Measurements from ENCODE around the gene BRINP1.

Gene BRINP1

DNA sequence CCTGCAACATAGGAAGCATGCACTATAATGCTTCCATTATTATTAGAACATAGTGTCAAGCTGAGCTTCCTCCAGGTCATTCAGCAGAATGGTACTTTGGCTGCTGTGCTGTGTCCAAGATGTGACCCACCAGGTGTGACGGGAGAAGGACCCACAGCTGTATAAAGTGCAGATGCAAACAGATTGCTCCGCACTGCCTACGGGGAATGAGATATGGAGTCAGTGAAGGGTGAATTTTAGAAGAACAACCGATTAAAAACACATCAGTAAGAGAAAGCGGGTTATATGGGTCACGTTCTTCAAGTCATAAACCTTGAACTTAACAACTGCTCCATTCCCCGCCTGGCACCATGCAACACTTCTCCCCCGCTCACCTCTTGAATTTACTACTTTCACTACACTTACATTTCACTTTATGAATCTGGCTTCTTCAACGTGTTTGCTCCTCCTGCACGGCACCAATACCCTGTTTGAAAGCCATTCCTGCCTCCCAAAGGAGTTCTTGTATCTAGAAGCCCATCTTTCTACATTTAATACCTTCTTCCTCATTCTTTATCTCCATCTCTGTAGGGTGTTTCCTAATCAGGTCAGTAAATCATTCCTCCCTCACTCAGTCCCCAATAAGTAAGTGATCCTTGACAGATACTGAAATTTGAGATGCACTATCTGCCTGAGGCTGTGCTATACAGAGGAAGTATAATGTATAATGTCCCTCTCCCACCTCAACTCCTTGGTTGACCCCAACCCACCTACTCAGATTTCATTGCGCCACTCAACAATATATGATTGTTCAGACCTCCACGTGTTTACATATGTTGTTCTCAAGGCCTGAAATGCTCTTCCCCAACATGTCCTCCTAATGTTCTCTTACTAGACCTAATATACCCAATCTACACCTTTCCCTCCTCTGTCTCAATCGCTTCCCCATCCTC lies 25.9 kb downstream of the BRINP1 start:
- DNase-seq = no peak

DNA sequence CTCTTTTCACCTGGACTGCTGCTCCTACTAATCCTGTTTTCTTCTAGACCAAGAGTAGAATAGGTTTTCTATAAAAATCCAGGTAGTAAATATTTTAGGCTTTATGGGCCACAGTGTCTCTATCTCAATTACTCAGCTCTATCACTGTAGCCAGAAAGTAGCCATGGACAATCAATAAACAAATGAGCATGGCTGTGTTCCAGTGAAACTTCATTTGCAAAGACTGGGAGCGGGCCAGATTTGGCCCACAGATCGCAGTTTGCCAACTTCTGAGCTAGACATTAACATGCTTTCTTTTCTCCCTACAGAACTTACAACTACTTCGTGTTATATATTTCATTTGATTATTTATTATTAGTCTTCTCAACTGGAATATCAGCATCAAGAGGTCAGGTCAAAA lies 30.2 kb downstream of the BRINP1 start:
- DNase-seq = no peak

DNA sequence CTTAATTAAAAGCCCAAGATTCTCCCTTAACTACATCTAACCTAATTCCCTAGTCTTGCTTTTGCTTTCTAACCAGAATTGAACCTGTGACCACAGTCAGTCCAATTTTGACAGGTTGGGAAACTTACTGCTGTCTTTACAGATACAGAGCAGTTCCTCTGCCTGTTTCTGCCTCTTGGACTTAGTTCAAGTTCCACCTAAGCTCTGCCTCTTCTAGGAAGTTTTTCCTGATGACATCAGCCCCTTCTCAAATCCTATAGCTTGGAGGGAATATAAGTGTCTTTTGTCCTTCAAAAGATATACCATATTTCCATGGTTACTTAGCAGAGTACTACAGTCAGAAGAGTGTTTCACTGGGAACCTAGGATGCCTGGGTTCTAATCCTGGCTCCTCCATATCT lies 31.7 kb downstream of the BRINP1 start:
- no peak for DNase-seq

DNA sequence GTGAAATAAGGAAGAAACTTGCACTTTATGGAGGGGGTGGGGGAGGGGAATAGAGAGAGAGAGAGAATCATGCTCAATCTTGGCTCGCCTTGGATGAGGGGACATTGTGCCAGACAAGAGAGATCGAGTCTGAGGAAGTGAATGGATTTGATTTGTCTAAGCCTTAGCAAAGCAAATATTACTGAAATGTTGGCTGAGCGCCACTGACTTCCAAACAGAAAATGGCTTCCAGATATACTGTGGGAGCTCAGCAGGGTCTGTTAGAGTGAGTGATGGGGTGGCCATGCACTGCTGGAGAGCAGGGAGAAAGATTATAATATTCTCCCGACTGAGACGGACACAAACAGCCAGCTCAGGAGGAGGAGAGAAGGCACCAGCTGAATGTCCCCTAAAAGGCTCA lies 34.5 kb downstream of the BRINP1 start:
- DNase-seq = no peak

DNA sequence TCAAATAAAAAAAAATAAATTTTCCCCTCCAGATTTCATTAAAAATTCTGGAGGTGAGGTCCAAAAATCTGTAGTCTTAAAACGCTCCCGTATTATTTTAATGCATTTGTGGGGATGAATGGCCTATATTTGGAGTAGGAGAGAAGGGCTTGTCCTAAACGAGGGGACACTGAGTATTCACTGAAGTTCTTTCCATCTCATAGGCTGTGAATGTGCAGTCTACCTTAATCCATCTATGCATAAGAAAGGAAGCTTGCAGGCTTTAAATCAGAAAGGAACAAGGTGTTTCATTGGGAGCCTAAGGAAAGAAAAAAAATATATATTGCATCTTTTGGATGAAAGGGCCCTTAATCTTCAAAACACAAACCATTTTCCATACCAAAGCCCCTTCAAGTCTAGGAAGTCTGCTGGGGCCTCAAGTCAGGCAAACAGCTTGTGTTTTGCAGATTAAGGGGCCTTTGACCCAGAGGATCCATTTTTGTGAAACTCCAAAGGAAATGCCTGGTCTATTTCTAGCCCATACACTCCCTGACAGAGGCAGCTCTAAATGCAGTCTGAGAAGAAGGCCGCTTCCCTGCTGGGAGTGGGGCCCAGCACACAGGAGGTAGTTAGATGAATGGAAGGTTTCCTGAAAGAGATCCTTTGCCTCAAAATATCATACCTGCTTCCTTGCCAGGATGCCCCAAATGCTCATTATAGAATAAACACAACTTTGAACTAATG lies 35.6 kb downstream of the BRINP1 start:
- no peak for DNase-seq

DNA sequence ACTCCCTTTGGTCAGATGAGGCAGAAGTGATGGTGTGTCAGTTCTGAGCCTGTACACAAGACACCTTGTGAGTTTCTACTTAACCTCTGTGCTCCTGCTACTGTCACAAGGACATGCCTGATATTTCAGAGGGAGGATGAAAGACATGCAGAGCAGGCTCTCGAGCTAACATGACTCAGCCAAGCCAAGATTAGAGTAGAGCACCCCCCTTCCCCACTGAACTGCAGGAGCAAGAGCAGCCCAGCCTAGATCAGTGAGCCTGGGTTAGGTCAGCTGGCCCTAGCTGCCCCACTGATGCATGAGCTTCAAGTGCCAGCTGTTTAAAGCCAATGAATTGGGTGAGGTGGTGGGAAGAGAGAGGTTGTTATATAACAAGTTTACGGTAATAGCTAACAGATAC lies 36.7 kb downstream of the BRINP1 start:
- DNase-seq = no peak

DNA sequence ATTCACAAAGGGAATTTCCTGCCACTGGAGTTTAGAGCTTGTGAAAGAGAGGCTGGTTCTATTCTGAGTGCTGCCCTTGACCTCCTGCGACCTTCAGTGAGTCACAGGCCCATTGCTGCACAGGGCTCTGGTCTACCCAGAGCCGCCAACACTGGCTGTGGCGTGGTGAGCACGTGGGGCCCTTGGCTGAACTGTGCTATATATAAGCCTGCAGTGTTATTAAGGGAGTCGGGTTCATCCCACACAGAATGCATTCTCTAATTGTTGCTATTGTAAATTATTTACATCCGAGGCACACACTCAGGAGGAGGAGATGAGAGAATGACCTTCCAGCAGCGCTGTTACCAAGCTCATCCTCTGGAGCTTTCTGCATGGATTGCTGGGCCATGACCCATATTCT lies 47.1 kb downstream of the BRINP1 start:
- DNase-seq = no peak

DNA sequence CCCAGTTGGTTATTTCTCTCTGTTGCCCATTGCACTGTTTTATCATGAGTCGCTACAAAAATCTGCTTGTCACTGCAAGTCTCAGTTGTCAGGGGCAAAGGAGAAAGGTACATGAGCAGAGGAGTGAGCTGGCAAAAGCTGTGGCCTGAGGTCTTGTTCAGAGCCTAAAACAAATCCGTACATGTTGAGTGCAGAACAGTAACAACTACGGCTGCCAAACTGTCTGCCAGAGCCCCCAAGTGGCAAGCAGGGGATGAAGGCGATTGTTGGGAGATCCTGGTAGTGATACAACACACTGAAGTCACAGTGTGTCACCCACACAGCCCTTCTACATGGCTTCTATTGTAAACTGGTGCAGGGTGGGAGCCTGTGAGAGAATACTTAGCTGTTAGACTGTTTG lies 50.9 kb downstream of the BRINP1 start:
- DNase-seq = no peak

DNA sequence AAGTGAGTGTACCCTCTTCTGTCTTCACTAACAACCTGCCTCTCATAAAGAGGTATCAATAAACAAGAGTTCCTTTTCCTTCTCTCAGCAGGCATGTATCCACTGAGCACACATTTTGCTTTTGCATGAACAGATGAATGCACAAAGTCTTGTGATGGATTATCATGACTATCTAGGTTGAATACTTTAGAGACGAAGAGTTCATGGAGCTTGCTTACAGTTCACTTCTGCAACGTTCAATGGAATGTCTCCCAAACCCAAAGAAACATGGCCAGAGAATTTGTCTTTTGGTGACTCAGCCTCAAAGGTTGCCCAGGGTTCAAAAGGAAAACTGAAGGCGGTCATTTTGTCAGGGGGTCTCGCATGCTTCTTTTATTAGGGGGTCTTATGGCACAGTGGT lies 55.4 kb downstream of the BRINP1 start:
- DNase-seq = no peak

DNA sequence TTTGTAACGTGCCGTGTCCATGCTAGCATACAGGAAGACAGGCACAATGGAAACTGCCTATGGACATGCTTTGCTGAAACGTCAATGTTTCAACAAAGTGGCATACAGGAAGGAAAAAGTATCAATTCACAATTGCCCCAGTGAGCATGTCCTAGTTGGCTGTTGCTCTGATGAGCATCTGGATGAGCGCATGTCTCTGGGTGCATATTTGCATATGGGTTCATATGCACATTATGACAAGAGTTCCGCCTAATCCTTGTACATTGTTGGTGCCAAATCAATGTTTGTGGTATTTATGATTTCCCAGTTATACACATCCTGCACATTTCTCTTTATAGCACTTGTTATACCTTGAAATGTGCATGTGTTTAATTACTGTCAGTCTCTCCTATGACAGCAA lies 58.5 kb downstream of the BRINP1 start:
- no peak for DNase-seq

DNA sequence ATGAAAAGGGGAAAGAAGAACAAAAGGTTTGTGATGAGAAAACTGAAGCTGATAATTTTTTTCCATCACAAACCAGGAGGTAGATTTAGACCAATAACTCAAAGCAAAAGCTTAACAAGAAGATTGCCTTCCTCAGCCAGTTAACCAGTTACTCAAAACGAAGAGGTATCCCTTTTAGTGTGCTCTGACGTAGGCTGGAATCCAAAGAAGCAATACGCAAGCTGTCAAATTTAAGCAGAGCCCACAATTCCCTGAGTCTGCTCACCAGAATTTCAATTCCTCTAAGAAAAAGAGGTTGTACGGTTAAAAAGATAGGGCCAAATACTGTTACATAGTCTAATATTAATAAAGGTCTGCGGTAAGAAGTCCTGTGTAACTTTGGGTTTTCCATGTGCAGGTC lies 61.8 kb downstream of the BRINP1 start:
- DNase-seq = no peak

DNA sequence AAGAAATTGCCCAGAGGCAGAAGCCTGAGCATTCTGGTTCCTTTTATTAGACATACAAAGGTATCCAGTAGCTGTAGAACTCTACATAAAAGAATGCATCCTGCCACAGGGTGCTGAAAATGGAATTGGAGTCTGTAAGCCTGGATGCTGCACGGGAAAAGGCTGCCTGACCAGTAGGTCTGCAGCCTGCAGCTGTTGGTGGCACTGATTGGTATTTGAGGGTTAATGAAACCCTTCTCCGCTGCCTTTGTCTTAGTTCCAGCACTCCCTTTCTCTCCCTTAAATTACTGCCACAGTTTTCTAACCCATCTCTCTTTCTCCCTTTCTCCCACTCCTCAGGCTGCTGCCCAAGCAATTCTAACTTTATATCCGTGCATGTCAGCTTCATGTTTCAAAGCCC lies 64.7 kb downstream of the BRINP1 start:
- no peak for DNase-seq

DNA sequence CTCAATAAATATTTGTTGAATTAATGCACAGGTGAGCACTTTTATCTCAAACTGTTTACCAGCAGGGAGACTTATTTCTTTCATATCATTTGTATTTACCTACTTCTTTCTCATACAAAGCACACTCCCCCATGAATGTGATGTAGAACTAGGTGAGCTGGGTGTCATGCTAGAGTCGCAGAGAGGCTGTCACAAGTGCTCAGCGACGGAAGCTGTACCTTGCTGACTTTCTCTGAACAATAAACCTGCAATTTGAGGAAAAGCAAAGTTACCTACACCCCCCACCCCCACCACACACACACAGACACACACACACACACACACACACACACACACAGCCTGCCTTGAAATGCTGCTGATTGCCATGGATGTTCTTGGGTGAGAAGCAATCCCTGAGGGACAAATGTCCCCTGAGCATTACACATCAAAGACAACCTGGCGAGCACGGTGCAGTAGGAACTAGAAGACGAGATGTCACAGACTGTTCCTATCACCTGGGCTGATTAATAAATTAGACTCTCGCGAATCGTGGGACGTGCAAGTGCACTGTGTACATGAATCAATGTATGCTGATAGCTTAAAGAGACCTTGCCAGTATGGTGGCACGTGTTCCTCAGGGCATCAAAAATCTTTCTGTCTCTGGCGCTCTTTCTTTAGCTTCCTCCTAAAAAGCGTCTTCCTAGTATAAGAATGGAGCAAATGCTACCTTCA lies 66.1 kb downstream of the BRINP1 start:
- DNase-seq = no peak

DNA sequence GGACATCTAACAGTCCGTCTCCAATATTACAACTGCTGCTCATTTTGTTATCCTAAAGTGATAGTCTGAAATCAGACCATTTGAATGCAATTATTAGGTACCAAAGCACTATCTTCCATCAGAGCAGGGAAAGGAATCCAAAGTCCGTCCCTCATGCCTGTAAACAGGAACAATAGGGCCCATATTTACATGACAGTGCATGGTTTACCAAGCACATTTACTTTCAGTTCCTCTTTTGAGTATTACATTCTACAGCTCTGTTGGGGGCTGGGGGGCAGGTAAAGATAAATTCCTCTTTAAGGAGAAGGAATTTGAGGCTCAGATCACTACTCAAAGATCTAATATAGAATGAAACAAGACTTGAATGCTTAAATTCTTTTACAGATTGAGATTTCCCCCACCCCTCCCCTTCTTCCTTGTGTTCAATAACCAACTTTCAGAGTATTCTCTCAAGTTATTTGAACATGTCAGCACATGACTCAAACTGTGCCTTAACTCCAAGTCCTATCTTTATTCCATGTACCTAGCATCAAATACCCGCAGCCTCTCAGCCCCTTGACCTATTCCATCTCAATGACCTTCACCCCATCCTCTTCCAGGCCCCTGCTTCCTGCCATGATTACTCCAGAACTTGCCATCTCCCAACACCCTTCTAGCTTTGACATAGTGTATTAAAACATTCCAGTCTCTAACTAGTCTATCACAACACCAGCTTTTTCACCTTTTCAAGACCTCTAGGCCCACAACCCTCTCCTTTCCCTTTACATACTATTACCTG lies 71.0 kb downstream of the BRINP1 start:
- DNase-seq = no peak

DNA sequence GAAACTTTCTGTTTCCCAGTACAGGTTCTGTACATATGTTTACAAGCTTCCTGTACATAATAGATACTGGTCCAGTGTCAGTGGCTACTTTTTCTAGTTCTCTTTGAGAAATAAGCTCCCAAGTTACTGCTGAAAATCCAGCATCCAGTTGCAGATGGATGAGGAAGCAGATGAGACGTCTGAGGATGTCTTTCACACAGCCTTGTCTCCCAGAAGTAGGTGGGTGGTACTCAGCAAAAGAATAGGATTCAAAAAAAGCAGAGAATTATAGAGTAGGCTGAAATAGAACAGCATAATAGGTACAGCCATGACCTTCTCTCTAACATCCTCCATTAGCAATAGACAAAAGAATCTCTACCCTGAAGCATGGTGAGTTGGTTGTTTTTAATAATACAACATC lies 77.7 kb downstream of the BRINP1 start:
- no peak for DNase-seq

DNA sequence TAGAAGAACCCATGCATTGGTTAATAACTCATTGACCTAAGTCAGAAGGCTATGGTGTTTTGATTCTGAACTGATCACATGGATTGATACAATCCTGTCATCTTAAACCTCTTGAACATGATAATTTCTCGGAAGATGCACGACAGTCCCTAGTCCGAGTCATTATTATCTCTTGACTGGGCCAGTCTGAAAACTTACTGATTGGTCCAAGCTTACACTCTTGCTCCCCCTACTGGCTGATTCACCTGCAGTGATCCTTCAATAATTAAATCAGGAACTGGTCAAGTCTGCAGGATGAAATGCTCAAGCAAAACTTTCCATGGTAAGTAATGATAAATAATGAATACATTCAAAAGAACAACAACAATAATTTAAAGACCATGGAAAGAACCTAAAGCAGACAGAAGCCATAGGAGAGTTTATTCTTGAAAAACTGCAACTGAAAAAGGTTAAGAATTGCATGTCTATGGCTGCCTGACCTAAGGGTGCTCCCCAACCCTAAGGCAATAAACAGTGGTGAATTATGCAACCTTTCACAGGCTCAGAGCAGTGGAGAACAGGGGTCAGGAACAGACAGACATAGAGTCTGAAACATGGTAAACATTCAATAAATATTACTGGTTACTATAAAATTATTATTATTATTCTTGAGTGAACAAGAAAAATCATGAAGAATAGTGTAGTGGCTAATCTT lies 79.3 kb downstream of the BRINP1 start:
- no peak for DNase-seq

DNA sequence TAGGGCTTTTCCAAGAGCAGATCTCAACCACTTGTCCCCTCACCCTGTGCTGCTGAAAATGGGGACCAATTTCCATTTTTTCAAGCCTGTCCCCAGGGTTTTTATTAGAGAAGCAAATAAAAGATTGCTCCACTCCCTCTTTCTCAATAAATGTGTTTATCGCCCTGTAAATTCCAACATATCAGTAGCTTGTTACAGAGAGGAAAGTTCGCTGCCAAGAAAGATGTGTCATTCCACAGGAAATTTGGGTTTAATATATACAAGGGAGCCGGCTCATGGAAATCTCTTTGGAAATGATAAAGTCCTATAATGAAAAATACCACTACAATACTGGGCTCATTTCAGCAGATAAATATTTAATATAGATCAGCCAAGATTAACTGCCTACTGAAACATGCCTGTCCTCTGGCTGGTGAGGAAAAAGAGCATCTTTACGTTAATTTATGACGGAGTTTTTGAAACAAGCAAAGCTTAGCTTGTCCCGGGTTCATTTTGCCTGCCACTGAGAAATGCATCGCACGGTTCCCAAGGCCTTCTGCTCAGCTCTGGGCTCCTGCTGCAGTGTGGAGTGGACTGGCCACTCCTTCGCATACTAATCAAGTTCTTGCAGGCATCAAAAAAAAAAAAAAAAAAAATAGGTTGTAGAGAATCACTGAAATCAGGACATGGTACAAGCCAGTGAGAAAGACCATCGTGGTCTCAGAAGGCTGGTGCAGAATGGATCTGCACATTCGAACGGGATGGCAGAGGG lies 84.5 kb downstream of the BRINP1 start:
- DNase-seq = no peak

DNA sequence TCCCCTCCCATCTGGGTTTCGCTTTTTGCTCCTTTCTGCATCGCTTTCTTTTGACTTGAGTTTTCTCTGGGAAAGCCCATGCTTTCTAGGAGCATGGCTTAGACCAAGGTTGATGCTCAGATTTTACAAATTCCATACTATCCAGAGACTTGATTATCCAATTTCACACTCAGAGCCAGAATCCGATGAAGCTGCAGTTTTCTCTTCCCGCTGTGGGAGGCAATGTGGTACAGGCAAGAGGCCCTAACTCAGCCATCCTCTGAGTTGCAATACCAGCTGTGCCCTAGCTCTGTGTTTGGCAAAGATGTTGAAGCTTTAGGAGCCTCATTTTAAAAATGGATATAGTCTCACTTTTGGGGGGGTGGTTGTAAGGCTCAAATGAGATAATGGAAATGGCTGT lies 85.1 kb downstream of the BRINP1 start:
- DNase-seq = no peak

DNA sequence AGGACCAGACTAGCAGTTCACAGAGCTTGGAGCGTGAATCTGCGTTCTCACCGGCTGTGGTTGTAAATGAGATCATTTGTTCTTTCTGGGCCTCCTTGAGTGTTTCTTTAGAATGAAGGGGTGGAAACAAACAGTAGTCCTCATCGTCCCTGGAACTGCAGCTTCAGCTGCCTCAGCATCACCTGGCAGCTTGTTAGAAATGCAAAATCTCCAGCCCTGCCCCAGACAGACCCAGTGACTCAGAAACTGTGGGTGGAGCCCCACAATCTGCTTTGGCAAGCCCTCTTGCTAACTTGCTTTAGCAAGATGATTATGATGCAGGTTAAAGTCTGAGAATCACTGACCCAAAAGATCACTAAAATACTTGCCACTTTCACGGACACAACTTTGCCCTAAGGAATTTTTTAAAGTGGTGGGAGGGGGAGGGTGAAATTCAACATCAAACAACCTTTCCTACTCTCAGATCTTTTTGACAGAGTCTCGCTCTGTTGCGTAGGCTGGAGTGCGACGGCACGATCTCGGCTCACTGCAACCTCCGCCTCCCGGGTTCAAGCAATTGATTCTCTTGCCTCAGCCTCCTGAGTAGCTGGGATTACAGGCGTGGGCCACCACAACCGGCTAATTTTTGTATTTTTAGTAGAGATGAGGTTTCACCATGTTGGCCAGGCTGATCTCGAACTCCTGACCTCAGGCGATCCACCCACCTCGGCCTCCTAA lies 86.0 kb downstream of the BRINP1 start:
- DNase-seq = no peak

DNA sequence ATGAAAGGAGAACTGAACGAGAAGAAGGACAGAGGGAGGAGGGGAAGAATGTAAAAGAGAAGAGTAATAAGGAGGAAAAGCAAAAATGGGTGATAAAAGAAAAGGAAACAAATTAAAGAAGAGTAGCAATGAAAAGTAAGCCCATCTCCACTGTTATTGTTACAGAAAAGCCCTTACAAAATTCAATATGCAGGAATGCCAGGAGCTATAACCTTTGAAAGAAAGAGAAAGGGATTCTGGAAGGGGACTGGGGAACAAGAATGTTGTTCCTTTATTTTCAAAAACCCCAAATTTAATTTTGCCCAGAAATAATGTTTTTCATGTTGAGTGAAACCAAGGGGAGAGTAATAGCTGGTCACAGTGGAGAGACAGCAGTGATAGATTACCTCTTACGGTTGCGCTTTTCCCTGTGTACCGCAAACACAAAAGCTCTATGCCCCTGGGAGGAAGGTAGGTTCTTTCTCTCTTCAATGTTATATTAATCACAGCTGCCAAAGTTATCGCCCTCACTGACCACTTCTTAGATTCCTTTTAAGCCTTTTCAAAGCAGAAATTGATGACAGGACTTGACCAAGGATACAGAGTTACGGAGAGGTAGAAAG lies 86.7 kb downstream of the BRINP1 start:
- DNase-seq = no peak
